A673 (cell line): Measurements from ENCODE around the gene IFFO2. TPM values are rescaled to one million over a fixed set of nuclear protein-coding genes. Genes with fewer than 3 reads are reported as not detected.

Experiments
- BruUV-seq: library from RNA; stranded (reverse); fragments of 400-500 nt; replicated peaks from 2 replicates; lab custom pipeline; 2021; lab: Mats Ljungman, UMichigan
- CTCF ChIA-PET: fragments of 300-600 bp; sonication (Branson Sonifier 250); formaldehyde crosslinking; loops from one replicate; lab custom pipeline; 2022; ENCODE audit warnings: antibody characterized with exemption; lab: Charles Lee
- POLR2A ChIA-PET: fragments of 300-600 bp; sonication (Branson Sonifier 250); formaldehyde crosslinking; loops from one replicate; lab custom pipeline; 2022; ENCODE audit warnings: antibody characterized with exemption; ENCODE audit not compliant: low non-redundant PET; lab: Charles Lee
- DNase-seq: peaks from one replicate; pipeline ENCODE4 v3.0.0-alpha.2; 2015; ENCODE audit warnings: low spot score
- H3K27ac ChIP-seq: fragments of 200-600 bp; sonication (generic); 2 replicates; pipeline ENCODE4 v1.5.1; 2016; ENCODE audit warnings: mixed run types, low read depth, mild to moderate bottlenecking, mixed read lengths, antibody characterized with exemption, low read length; ENCODE audit not compliant: poor library complexity, severe bottlenecking
- H3K27me3 ChIP-seq: fragments of 200-600 bp; sonication (generic); replicated peaks from 2 replicates; pipeline ENCODE4 v1.6.1; 2017; ENCODE audit warnings: mixed run types, low read depth, mild to moderate bottlenecking, mixed read lengths, antibody characterized with exemption, low read length; ENCODE audit not compliant: insufficient read depth, poor library complexity
- H3K36me3 ChIP-seq: fragments of 200-600 bp; sonication (generic); 2 replicates; pipeline ENCODE4 v1.6.1; 2016; ENCODE audit warnings: mixed run types, mild to moderate bottlenecking, mixed read lengths, antibody characterized with exemption, low read length; ENCODE audit not compliant: insufficient read depth, poor library complexity, severe bottlenecking
- H3K4me1 ChIP-seq: fragments of 200-600 bp; sonication (generic); 2 replicates; pipeline ENCODE4 v1.6.1; 2017; ENCODE audit warnings: mixed run types, mild to moderate bottlenecking, mixed read lengths, antibody characterized with exemption, low read length; ENCODE audit not compliant: insufficient read depth, poor library complexity, severe bottlenecking
- H3K4me3 ChIP-seq: fragments of 200-600 bp; sonication (generic); 2 replicates; pipeline ENCODE4 v1.5.1; 2016; ENCODE audit warnings: low read depth, mixed run types, mild to moderate bottlenecking, mixed read lengths, low read length; ENCODE audit not compliant: poor library complexity, severe bottlenecking
- H3K9me3 ChIP-seq: fragments of 200-600 bp; sonication (generic); 2 replicates; pipeline ENCODE4 v1.6.1; 2016; ENCODE audit warnings: mixed run types, low read depth, mild to moderate bottlenecking, mixed read lengths, antibody characterized with exemption, low read length; ENCODE audit not compliant: poor library complexity, severe bottlenecking
- EZH2 ChIP-seq: fragments of 200-600 bp; sonication (generic); IDR thresholded peaks from 2 replicates; pipeline ENCODE4 v1.6.1; 2017; ENCODE audit warnings: borderline replicate concordance, low read depth, mild to moderate bottlenecking, mixed read lengths, antibody characterized with exemption, low read length; ENCODE audit not compliant: poor library complexity, severe bottlenecking
- intact Hi-C: fragments of 100-400 bp; cut with micrococcal nuclease; formaldehyde crosslinking; loops from one replicate; pipeline ENCODE4 v1.10.0; 2022; ENCODE audit not compliant: unreplicated experiment
- total RNA-seq: library from RNA; stranded (reverse); gene quantifications from 2 replicates; pipeline ENCODE4 v1.2.3, GENCODE V29; 2021
- TF ChIP-seq, protein P1 (sequence below): fragments of 300-800, 200-600 bp; sonication (generic); conservative IDR thresholded peaks from 2 replicates; pipeline ENCODE4 v1.5.1; 2017; ENCODE audit warnings: low read depth, mild to moderate bottlenecking, antibody characterized with exemption, low read length, moderate library complexity, mixed read lengths

IFFO2 gene
- total RNA-seq, 1 experiment from 2014 or later = 13.3 TPM

DNA sequence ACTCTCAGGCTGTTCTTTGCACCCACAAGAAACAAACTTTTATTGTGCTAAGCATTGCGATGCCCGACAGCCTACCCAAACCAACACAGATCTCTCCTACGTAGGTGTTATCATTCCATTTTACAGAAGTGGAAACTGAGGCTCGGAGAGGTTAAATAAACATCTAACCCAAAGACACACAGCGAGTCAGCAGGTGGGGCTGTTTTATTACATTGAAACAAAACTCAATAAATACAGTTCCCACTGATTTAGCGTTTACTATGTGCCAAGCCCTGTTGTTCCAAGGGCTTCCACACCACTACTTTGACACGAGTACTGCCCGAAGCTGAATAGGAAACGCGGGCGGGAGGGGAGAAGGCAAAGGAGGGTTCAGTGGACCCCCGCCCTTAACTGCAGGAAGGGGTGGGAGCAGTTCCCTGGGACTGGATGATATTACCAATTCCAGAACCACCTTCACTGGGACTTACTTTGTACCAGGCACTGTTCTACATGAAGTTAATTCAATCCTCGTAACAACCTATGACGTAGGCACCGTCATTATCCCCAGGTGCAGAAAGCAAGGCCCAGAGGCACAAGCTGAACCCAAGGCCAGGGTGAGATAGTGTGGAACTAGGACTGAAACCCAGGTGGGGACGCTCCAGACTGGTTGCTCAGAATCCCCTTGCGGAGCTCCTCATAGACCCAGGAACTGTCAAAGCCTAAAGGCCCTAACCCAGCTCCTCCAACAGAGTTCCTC lies 34.8 kb downstream of the IFFO2 start:
- no peak for DNase-seq
- POLR2A ChIA-PET = no interaction called here
- no peaks in the 10 kb centered on the region for H3K27me3 ChIP-seq
- CTCF ChIA-PET = interaction anchor here (0.9 kb wide), 1 partner anchor 9 kb away, joined by 5 read pairs; no protein-coding TSS in a partner anchor
- H3K4me3 ChIP-seq = no peak overlapping the region
- H3K9me3 ChIP-seq = no peaks in the 10 kb centered on the region
- intact Hi-C loops = no loop called here
- H3K4me1 ChIP-seq = peaks cover 35% of the 10 kb centered on the region
- BruUV-seq = no TSS peak
- H3K36me3 ChIP-seq = no peaks in the 10 kb centered on the region
- TF ChIP-seq, protein P1, sequence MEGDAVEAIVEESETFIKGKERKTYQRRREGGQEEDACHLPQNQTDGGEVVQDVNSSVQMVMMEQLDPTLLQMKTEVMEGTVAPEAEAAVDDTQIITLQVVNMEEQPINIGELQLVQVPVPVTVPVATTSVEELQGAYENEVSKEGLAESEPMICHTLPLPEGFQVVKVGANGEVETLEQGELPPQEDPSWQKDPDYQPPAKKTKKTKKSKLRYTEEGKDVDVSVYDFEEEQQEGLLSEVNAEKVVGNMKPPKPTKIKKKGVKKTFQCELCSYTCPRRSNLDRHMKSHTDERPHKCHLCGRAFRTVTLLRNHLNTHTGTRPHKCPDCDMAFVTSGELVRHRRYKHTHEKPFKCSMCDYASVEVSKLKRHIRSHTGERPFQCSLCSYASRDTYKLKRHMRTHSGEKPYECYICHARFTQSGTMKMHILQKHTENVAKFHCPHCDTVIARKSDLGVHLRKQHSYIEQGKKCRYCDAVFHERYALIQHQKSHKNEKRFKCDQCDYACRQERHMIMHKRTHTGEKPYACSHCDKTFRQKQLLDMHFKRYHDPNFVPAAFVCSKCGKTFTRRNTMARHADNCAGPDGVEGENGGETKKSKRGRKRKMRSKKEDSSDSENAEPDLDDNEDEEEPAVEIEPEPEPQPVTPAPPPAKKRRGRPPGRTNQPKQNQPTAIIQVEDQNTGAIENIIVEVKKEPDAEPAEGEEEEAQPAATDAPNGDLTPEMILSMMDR = peak; percentile 37; the same call in 1 of the 2 replicates
- TF ChIP-seq EZH2 = no peak
- peak overlapping the region; percentile 51 for H3K27ac ChIP-seq

- no peak for TF ChIP-seq EZH2
- TF ChIP-seq, protein P1 = no peak
- Histone ChIP-seq H3K4me1 (peaks cover 28% of the 10 kb centered on the region), H3K27ac (no peak overlapping the region), H3K9me3 (no peaks in the 10 kb centered on the region), H3K36me3 (no peaks in the 10 kb centered on the region), H3K27me3 (no peaks in the 10 kb centered on the region), H3K4me3 (no peak overlapping the region)
- DNase-seq = no peak
- intact Hi-C loops = no loop called here
- BruUV-seq = no TSS peak
- POLR2A ChIA-PET = no interaction called here
- CTCF ChIA-PET = no interaction called here
Observed at GRCh38 chr1:18920931-18921330, 35.5 kb downstream of the IFFO2 start.

DNA sequence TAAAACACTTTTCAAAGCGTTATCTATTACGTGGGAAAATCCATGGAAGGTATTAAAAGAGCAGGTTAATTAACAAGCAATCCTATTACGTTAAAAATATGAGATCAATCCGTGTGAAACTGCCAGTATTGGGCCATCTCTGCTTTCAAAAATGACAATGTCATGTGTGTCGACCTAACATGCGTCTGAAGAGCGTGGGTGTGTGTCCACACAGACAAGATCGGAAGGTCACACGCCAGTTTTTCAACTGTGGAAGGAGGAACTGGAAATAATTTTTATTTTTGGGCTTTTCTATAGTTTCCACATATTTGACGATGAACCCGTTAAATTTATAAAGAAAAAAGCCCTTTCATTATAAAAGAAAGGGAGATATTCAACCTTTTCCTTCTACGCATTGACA lies 36.5 kb downstream of the IFFO2 start:
- Histone ChIP-seq H3K27me3 (no peaks in the 10 kb centered on the region), H3K36me3 (no peaks in the 10 kb centered on the region), H3K4me3 (no peak overlapping the region), H3K4me1 (peaks cover 28% of the 10 kb centered on the region), H3K9me3 (no peaks in the 10 kb centered on the region), H3K27ac (no peak overlapping the region)
- intact Hi-C loops = no loop called here
- CTCF ChIA-PET = no interaction called here
- no peak for TF ChIP-seq EZH2
- TF ChIP-seq, protein P1 = no peak
- no TSS peak for BruUV-seq
- POLR2A ChIA-PET = no interaction called here
- no peak for DNase-seq
